H54 (cell line): ENCODE results near the gene SRPK3.

Experiments used
- DNase-seq: peaks from one replicate; pipeline ENCODE4 v3.0.0; 2011; ENCODE audit warnings: low spot score, mixed read lengths; ENCODE audit not compliant: insufficient read length
- FAIRE-seq: peaks from 3 replicates; lab custom pipeline; 2011; peaks lifted over from hg19 to GRCh38; lab: Jason Lieb, UNC
- POLR2A ChIP-seq: IDR thresholded peaks from 2 replicates; pipeline ENCODE4 v1.6.1; 2011; ENCODE audit warnings: low read depth, mild to moderate bottlenecking, low read length

Gene SRPK3

GRCh38 chrX:153794018-153794896 is 13.4 kb downstream of the SRPK3 start, which contains the start of the genes IDH3G and SSR4:
Gene IDH3G (minus strand): TSS chrX:153794375. CDS start chrX:153794326, 49 bp downstream.
Gene SSR4 (plus strand): TSS chrX:153794668. CDS start chrX:153794688, 20 bp downstream.
- FAIRE-seq: peak; percentile 83
- DNase-seq: peak; percentile 96
- TF ChIP-seq POLR2A: peak; percentile 57

- DNase-seq (no peak), FAIRE-seq (no peak)
- no peak for TF ChIP-seq POLR2A
Observed at GRCh38 chrX:153794897-153795816, 14.3 kb downstream of the SRPK3 start.

- no peak for DNase-seq
- TF ChIP-seq POLR2A: no peak
- no peak for FAIRE-seq
Observed at GRCh38 chrX:153797415-153798015, 16.7 kb downstream of the SRPK3 start.

GRCh38 chrX:153799326-153799725 is 18.5 kb downstream of the SRPK3 start:
- no peak for FAIRE-seq
- DNase-seq: no peak
- TF ChIP-seq POLR2A: no peak

GRCh38 chrX:153800177-153800722 is 19.4 kb downstream of the SRPK3 start:
- DNase-seq: no peak
- no peak for TF ChIP-seq POLR2A
- no peak for FAIRE-seq

GRCh38 chrX:153800746-153801145 is 19.9 kb downstream of the SRPK3 start:
- DNase-seq (no peak), FAIRE-seq (no peak)
- no peak for TF ChIP-seq POLR2A

- TF ChIP-seq POLR2A: no peak
- DNase-seq (no peak), FAIRE-seq (no peak)
Observed at GRCh38 chrX:153801669-153802068, 20.8 kb downstream of the SRPK3 start.

- DNase-seq: no peak
- TF ChIP-seq POLR2A: no peak
- FAIRE-seq: no peak
Observed at GRCh38 chrX:153802513-153803045, 21.7 kb downstream of the SRPK3 start.

GRCh38 chrX:153803211-153804099 is 22.6 kb downstream of the SRPK3 start:
- FAIRE-seq (no peak), DNase-seq (no peak)
- TF ChIP-seq POLR2A: no peak

GRCh38 chrX:153804100-153804595 is 23.3 kb downstream of the SRPK3 start:
- no peak for TF ChIP-seq POLR2A
- DNase-seq: no peak
- no peak for FAIRE-seq

- FAIRE-seq (no peak), DNase-seq (no peak)
- no peak for TF ChIP-seq POLR2A
Observed at GRCh38 chrX:153804621-153805020, 23.8 kb downstream of the SRPK3 start.

GRCh38 chrX:153805436-153805835 is 24.6 kb downstream of the SRPK3 start:
- TF ChIP-seq POLR2A: no peak

More at GRCh38 chrX:153805436-153805835, 24.6 kb downstream of the SRPK3 start:
- DNase-seq: no peak
- no peak for FAIRE-seq
